Ovary (tissue), 9 donors: Measurements from ENCODE around the gene RPAP2. TPM values are rescaled to one million over a fixed set of nuclear protein-coding genes. Genes with fewer than 3 reads are reported as not detected.
"Not testable (repeated sequence)": the region's sequence is repeated elsewhere in the genome, so short reads cannot be mapped to it uniquely, and the experiment has no call there.

Source experiments
- DNase-seq, 5 donors: peaks; one replicate each; pipeline ENCODE4 v3.0.0-alpha.2; 2019 to 2020
- H3K27ac ChIP-seq, 2 donors: fragments of 200-600 bp; one replicate each; pipeline versions ENCODE4 v1.5.1 to v1.8.0; 2019 to 2022
- H3K27me3 ChIP-seq: fragments of 200-600 bp; one replicate; pipeline ENCODE4 v1.8.0; 2022
- H3K36me3 ChIP-seq: fragments of 200-600 bp; sonication (generic); one replicate; pipeline ENCODE4 v1.5.1; 2019
- H3K4me1 ChIP-seq: one replicate; pipeline ENCODE4 v1.8.1; 2013; ENCODE audit warnings: mild to moderate bottlenecking, moderate library complexity; ENCODE audit not compliant: insufficient read depth
- H3K4me3 ChIP-seq: fragments of 200-600 bp; sonication (generic); one replicate; pipeline ENCODE4 v1.5.1; 2017
- H3K9me3 ChIP-seq, 2 donors: fragments of 200-600 bp in 1 of 2; sonication (generic) in 1 of 2; one replicate each; pipeline versions ENCODE4 v1.5.1 to v1.8.1; 2013 to 2019; ENCODE audit warnings: mild to moderate bottlenecking in 1 of 2, moderate library complexity in 1 of 2
- CTCF ChIP-seq, 3 donors: fragments of 450-650 bp in 2 of 3; fragments of 200-600 bp in 1 of 3; IDR thresholded peaks; one replicate each; pipeline versions ENCODE4 v1.5.1 to v1.8.0; 2016 to 2022; ENCODE audit warnings: antibody characterized with exemption in 3 of 3, mild to moderate bottlenecking in 1 of 3
- EP300 ChIP-seq: sonication (generic); formaldehyde crosslinking; IDR thresholded peaks from one replicate; pipeline ENCODE4 v1.6.1; 2017; ENCODE audit warnings: antibody characterized with exemption
- POLR2A ChIP-seq: fragments of 450-650 bp; IDR thresholded peaks from one replicate; pipeline ENCODE4 v1.6.1; 2017; ENCODE audit warnings: antibody characterized with exemption, mild to moderate bottlenecking, moderate library complexity
- WGBS, 3 donors: extraction: QIAGEN DNeasy Blood & Tissue Kit in 1 of 3; methylation state at CpG; one replicate each; pipeline versions ENCODE4 v1.1.5 to v1.1.7; 2013 to 2017; 5-methylcytosine and 5-hydroxymethylcytosine counted together
- intact Hi-C, 4 donors: fragments of 100-400 bp; cut with DNase I; formaldehyde crosslinking; loops; one replicate each; pipeline versions ENCODE4 v1.11.0 to v1.15.1; 2022 to 2023
- polyA plus RNA-seq, 2 donors: library from polyadenylated mRNA; stranded (reverse); fragments of 200-250 nt in 1 of 2; fragments of 350-450 nt in 1 of 2; fragmentation: Illumina TruSeq in 1 of 2; extraction: RNeasy Lipid Tissue Mini Kit (QIAGEN cat#74804) in 1 of 2; gene quantifications; one replicate each; pipeline ENCODE4 v1.2.3, GENCODE V29; 2013 to 2014
- total RNA-seq, 7 donors: library from RNA; depleted of rRNA in 2 of 7; stranded (reverse); fragments of >200 nt in 2 of 7; fragmentation: NEBNext Ultra II Directional in 3 of 7; extraction: Animal tissue kit (Norgen Biotek cat#: 25700) in 3 of 7; gene quantifications; one replicate each; pipeline versions ENCODE4 v1.1.0 to v1.2.4, GENCODE V29; 2016 to 2023
- donor health status: DM: no; HTN: no; CAD: no; lungs with moderate emphysema.
- donor health status: DM: no; HTN: no; CAD: no.
- donor health status: Bipolar disorder and iron deficiency.
- donor health status: DM: yes; HTN: yes; CAD: no.
- donor health status: DM: no; HTN: no; CAD: no.
- donor health status: DM: yes; HTN: yes; CAD: no.

Gene RPAP2
- total and polyA plus RNA-seq, 9 donors: 6.3 to 46.4 (median 31.1) TPM

GRCh38 chr1:92430030-92430429 lies 131.2 kb downstream of the RPAP2 start:
- no peak for TF ChIP-seq CTCF (IDR thresholded peaks at IDR 0.05)
- TF ChIP-seq POLR2A: no peak
- TF ChIP-seq EP300: no peak

GRCh38 chr1:92434572-92434971 lies 135.7 kb downstream of the RPAP2 start:
- H3K4me1 ChIP-seq, DNase-seq, H3K27ac ChIP-seq, H3K9me3 ChIP-seq, intact Hi-C loops, H3K27me3 ChIP-seq, H3K36me3 ChIP-seq, H3K4me3 ChIP-seq: not testable (repeated sequence)
- WGBS, 3 donors: 68 to 80% (median 69%) methylated on average over 1 of the region's 1 CpG

More at GRCh38 chr1:92430030-92430429, 131.2 kb downstream of the RPAP2 start:
- Histone ChIP-seq H3K36me3 (no peaks in the 10 kb centered on the region), H3K4me3 (no peak overlapping the region), H3K4me1 (no peaks in the 10 kb centered on the region), H3K27me3 (no peaks in the 10 kb centered on the region), H3K9me3 (no peaks in the 10 kb centered on the region), H3K27ac (no peak overlapping the region)
- no peak for DNase-seq
- 88 to 91% (median 90%) methylated on average over 1 of the region's 1 CpG for WGBS, 3 donors
- intact Hi-C loops: no loop called here

GRCh38 chr1:92439291-92439690 lies 140.4 kb downstream of the RPAP2 start:
- H3K27me3 ChIP-seq: no peaks in the 10 kb centered on the region
- no peaks in the 10 kb centered on the region for H3K4me1 ChIP-seq
- H3K9me3 ChIP-seq: peaks cover 0 to 9% of the 10 kb centered on the region in 2 donors
- TF ChIP-seq CTCF (IDR thresholded peaks at IDR 0.05): no peak
- TF ChIP-seq POLR2A: no peak
- no peak for TF ChIP-seq EP300
- no peaks in the 10 kb centered on the region for H3K36me3 ChIP-seq
- intact Hi-C loops: no loop called here
- H3K27ac ChIP-seq: no peak overlapping the region
- no peak overlapping the region for H3K4me3 ChIP-seq
- DNase-seq: no peak
- 76 to 92% (median 85%) methylated on average over 1 of the region's 1 CpG for WGBS, 3 donors

GRCh38 chr1:92441316-92441696 lies 142.4 kb downstream of the RPAP2 start:
- no peaks in the 10 kb centered on the region for H3K27me3 ChIP-seq
- WGBS, 3 donors: 91 to 96% (median 92%) methylated on average over 9 of the region's 9 CpGs
- H3K27ac ChIP-seq: no peak overlapping the region
- H3K9me3 ChIP-seq: peaks cover 0 to 4% of the 10 kb centered on the region in 2 donors
- H3K4me1 ChIP-seq: no peaks in the 10 kb centered on the region
- no peak overlapping the region for H3K4me3 ChIP-seq
- TF ChIP-seq EP300 (no peak), POLR2A (no peak), CTCF (IDR thresholded peaks at IDR 0.05) (no peak)
- DNase-seq: no peak
- intact Hi-C loops: no loop called here
- no peaks in the 10 kb centered on the region for H3K36me3 ChIP-seq

GRCh38 chr1:92441697-92442342 lies 143.0 kb downstream of the RPAP2 start:
- no peaks in the 10 kb centered on the region for H3K27me3 ChIP-seq
- no peak overlapping the region for H3K27ac ChIP-seq
- TF ChIP-seq POLR2A: no peak
- no peak for TF ChIP-seq CTCF (IDR thresholded peaks at IDR 0.05)
- TF ChIP-seq EP300: no peak
- intact Hi-C loops: no loop called here
- 59 to 72% (median 62%) methylated on average over 32 of the region's 32 CpGs for WGBS, 3 donors
- DNase-seq: no peak
- H3K9me3 ChIP-seq: no peaks in the 10 kb centered on the region
- H3K36me3 ChIP-seq: no peaks in the 10 kb centered on the region
- H3K4me1 ChIP-seq: no peaks in the 10 kb centered on the region
- H3K4me3 ChIP-seq: no peak overlapping the region
